NCI-H345 treated with DMSO at 0.1 percent for 48 hours (cell line): Measurements from ENCODE around the gene UTP18.
A peak's percentile ranks its signal among the peaks of the same experiment; 100 is the strongest.
"Not testable (repeated sequence)": the region's sequence is repeated elsewhere in the genome, so short reads cannot be mapped to it uniquely, and the experiment has no call there.

Source experiments
- DNase-seq: peaks from one replicate; lab custom pipeline; 2025; ENCODE audit not compliant: unreplicated experiment; lab: John Stamatoyannopoulos, UW

UTP18 gene

DNA sequence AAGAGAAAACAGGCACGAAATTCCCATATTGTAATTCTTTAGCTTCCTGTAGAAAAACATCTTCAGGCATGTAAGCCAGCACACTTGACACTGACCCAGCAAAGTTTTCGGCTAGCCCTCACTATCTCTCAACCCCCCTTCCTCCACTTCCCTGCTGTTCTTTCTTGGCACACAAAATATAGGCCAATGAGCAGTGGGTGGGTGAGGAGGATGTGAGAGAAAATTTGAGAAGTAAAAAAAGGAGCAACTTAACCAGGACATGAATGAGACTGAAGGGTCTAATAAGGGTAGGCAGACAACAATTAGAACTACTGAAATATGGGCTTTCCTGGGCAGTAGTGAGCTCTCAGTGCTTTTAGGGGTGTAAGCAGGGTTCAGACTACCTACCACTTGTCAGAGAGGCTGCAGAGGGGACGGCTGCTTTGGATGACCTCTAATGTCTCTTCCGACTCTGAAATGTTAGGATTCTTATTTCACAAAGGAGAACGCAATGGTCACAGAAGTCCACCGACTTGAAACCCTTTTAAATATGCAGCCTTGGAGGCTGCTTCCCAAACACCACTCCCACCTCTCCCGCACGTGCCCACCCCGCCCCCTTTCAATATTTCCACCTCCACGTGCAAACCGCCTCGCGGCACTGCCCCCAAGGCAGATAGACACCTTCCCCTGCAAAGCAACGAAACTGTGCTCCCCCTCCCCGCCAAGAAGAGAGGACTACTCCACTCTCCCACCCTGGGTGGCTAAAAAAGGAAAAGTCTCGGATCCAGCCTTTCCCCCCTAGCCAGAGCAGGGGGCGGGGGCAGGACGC is 1.4 kb upstream of the UTP18 start:
- no peak for DNase-seq

DNA sequence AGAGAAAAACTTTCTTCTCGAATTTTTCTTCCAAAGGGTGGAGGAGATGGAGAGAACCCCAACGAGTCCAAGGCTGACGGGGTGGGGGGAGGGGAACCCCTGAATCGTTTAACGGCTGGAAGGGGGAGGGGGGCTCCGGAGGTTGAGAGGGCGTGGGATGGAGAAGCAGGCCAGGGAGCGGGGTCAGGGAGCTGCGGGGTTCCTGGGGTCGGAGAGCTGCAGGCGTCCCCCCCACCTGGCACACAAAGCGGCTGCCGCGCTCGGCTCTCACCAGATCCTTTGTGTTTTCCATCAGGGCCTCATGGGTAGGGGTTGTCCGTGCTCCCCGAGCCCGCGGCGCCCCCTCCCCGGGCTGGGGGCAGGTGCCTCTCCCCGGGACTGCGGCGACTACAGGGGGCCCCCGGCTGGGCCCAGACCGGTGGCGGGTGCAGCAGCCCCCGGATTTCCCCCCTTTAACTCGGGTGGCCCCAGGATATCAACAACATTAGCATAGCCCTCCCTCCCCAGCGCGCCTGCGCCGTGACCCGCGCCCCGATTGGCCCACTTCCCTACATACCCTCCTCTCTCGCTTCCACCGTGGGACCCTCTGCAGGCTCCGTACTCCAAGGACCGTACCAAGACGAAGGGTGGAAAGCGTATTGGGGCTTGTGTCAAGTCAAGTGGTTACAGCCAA is 646 bp upstream of the UTP18 start, which contains the start of gene MBTD1:
MBTD1 (minus strand) TSS at position 486 of the 673 bp plus-strand sequence. CDS start 34,888 bp downstream, outside the sequence.
- peak; percentile 91 for DNase-seq

DNA sequence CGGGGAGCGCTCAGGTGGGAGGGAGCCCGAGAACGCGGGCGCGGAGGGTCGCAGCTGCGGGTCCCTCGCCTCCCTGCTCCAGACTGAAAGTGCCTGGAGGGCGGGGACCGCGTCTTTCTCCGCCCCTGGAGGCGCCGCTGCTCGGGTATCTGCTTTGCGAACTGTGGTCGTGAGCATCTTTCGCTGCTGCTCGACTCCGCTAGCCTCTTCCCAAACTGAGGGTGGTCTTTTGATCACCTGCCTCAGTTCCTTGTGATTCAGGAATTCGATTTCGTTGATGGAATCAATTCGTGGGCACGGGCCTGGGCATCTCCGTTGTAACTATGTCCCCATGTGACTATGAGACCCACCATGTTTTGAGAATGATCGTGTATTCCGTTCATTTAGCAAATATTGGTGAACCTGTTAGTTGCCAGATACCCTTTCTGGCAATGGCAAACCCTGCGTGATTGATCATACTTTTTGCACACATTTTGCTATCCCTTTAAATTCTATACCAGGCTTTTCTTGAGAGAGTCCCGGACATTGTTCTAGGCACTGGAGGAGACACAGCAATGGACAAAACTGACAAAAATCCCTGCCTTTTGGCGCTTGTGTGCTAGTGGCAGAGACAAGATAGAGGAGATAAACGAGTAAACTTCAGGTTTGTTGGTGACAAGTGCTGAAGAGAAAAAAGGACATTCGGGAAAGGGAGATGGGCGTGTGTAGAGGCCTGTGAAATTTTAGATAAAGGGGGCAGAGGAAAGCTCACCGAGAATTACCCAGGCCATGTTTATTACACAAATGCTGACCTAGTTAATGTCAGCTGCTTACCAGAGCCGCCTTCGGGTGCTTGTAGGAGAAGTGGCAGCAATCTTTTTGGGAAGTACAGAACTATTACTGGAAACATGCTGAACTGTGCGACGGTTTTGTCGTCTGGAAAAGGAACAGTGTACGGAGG is 948 bp downstream of the UTP18 start:
- peak; percentile 17 for DNase-seq

DNA sequence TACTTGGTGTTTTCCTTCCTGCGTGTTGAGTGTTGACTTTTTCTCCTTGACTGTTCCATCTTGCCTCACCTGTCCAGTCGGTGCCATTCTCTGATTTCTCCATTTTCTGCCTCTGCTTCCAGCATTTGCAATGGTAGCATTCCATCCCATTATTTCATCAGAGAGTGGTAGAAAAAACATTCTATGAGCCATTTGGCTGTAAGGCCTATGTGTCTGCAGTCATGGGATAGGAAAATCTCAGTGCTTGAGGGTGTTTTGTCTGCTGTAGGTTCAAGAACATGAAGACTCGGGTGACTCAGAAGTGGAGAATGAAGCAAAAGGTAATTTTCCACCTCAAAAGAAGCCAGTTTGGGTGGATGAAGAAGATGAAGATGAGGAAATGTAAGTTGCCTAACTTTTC is 2.7 kb downstream of the UTP18 start:
- DNase-seq = no peak

DNA sequence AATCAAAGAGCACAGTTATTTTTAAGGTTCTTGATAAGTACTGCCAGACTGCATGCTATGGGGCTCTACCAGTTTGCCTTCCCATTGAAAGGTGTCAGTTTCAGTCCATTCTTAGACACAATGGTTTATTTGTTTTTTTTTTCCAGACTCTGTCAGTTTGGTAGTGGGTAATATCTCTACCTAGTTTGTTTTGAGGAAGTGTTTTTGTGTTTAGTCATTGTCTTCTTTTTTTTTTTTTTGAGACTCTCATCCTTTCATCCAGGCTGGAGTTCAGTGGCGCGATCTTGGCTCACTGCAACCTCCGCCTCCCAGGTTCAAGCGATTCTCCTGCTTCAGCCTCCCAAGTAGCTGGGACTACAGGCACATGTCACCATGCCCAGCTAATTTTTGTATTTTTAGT is 4.1 kb downstream of the UTP18 start:
- DNase-seq = not testable (repeated sequence)

DNA sequence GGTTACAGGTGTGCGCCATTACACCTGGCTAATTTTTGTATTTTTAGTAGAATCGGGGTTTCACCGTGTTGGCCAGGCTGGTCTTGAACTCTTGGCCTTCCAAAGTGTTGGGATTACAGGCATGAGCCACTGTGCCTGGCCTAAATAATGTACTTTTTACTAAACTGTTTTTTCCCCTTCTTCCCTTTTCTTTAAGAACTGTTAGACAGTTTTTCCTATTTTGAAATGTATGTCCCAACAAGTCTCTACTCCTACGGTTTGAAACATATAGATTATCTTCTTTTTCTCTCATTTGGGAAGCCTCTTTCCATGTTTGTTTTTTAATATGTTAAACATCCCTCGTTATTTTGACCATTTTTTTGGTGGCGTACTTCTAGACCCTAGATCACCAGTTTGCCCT is 9.6 kb downstream of the UTP18 start:
- DNase-seq = no peak

DNA sequence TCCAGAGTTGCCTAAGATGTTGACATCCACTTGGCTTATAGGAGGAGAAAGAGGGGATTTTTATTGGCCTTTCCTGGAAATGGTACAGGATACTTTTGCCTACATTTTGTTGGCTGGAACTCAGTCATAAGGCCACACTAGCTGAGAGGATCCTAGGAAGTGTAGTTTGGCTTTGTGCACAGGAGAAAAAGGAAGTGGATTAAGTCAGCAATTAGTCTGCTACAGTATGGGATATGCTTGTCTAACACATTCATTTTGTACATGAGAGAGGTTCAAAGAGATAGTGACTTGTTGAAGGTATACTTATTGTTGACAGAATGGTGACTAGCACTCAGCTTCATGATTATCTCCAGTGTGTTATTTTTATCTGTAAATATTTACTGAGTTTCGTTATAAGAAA is 10.3 kb downstream of the UTP18 start:
- no peak for DNase-seq

DNA sequence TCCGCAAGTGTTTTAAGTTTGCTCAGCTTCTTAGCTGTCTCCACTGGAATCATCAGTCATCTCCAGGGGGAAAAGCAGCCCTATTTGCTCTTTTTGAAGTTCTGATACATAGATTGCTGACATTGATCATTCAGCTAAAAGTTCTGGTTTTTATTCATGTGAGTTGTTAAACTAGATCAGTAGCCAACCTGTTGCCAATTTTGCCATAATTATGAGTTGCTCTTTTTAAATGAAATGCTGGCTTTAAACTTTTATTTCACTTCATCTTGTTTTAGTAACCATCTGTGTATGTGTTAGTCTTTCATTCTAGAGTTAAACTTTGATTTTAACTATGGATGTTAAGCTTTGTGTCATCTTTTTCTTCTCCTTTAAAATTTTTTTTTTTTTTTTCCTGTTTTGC is 12.5 kb downstream of the UTP18 start:
- no peak for DNase-seq

DNA sequence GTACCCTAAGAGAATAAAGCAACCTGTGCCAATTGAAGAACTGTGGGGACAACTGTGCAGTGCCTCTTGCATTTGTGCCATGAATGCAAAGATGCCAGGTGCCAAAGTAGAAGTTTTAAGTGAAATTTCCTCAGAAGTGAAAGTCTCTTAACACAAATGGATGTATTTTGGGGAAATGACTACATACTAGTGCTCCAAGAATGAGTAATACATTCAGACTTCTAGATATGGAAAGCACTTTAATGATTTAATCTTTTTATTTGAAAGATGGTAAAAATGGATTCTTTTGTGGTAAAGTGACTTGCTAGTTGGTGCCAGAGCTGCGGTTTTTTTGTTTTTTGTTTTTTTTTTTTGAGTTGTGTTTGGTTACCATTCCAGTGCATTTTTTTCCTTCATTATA is 15.0 kb downstream of the UTP18 start:
- DNase-seq = no peak

DNA sequence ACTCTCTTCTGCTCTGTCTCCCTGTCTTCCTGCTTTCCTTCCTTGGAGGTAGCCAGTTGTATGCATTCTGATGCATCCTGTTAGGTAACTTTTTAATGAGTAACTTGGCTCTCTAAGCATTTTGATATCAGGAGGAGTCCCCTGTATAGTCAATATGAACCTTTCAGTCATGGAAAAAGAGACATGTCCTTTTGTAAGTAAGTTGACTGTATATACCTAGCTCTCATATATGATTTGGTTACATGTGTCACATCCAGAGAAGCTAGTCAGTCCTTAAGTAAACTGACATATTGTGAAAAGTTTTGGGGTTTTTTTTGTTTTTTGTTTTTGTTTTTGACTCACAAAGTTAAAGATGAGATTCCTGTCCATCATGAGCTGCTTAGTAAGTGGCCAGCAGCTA is 18.8 kb downstream of the UTP18 start:
- no peak for DNase-seq

DNA sequence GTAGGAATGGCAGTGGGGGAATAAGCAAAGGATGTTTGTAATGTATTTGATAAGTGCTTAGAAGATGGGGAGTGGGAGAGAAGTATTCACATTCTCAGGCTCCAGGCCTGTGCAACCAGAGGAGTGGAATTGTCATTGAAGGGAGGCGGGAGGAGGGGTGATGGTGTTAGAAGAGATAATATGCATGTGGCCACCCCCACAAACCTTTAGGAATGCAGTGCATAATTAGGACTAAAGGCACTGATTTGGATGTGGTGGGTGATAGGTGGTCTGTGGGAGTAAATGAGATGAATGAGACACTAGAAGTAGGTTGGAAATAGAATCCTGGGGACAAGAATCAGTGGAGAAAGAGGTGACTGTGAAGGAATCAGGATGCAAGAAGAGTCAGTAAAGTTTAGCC is 27.1 kb downstream of the UTP18 start:
- no peak for DNase-seq

DNA sequence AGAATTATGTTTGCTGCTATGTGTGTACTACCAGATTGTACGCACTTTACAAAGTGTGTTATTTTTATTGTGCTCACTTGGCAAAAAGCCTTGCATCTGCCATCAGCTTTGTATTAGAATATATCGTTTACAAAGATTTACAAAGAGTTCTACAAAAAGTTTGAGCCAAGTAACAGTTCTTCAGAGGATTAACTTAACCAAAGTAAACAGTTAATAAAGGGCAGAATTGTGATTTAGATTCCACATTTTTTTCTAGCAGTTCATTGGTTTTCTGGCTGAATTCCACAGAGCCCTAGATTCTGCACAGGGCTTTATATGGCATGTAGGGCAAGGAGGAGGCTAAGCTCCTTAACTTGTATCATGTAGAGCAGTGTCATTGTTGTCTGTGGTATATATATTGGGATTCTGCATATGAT is 29.4 kb downstream of the UTP18 start:
- DNase-seq = no peak

DNA sequence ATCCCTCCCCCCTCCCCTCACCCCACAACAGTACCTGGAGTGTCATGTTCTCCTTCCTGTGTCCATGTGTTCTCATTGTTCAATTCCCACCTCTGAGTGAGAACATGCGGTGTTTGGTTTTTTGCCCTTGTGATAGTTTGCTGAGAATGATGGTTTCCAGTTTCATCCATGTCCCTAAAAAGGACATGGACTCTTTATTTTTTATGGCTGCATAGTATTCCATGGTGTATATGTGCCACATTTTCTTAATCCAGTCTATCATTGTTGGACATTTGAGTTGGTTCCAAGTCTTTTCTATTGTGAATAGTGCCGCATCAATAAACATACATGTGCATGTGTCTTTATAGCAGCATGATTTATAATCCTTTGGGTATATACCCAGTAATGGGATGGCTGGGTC is 34.0 kb downstream of the UTP18 start:
- not testable (repeated sequence) for DNase-seq

DNA sequence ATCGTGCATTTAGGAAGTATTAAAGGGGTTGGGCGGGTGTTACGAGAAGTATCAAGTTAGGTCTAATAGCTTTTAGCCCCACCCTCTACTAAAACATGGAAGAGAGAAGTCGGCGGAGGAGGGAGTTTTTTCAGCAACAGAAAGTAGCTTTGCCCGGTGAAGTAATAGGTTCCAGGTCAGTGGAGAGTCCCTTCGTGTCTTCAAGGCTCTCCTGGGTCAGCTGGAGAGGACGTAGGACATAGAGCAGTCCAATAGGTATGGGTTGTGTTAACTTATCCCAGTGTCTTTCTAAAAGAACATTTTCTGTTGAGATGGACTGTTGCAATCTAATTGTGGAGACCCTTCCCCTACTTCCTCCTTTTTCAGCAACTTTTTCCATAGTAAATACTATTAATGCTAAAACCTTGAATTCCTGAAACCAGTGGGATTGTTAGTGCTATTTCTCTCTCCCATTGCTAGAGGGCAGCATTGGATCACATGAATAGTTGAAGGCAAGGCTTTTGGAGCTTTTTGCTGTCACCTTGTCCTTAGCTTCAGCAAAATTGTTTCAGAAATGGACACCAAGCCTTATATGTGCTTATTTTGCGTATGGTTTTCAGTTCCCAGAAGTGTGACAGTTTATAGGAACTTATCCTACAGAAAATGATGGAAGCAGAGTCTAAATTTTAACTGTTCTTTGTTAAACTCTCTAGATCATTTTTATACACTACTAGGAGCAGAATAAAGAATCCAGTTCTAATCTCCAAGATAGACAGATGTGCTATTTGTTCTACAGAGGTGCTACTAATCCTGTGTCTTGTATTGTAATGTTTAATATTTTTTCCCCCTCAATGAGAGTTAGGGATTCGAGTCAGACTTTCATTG is 38.4 kb downstream of the UTP18 start:
- no peak for DNase-seq

DNA sequence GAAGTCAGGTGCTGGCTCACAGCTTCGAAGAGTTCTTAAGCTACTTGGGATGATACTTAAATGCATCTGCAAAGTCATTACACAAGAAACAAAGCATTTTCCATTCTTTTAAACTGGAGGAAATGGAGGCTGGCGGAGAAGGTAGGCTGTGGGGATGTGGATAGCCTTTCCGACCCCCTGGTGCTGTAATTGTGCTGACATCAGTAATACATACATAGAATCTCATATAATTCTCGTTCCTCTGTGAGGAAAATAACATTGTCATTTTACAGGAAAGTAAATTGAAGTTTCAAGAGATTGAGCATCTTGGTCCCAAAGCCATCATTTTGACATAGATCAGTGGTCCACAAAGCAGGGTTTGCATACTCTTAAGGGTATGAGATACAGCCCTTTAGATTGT is 39.5 kb downstream of the UTP18 start:
- no peak for DNase-seq

DNA sequence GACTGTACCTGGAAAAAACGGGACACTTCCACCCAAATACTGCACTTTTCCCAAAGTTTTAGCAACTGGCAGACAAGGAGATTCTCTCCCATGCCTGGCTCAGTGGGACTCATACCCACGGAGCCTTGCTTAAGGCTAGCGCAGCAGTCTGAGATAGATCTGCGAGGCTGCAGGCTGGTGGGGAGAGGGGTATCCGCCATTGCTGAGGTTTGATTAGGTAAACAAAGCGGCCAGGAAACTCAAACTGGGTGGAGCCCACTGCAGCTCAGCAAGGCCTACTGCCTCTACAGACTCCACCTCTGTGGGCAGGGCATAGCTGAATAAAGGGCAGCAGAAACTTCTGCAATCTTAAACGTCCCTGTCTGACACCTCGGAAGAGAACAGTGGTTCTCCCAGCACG is 44.8 kb downstream of the UTP18 start:
- DNase-seq = no peak

DNA sequence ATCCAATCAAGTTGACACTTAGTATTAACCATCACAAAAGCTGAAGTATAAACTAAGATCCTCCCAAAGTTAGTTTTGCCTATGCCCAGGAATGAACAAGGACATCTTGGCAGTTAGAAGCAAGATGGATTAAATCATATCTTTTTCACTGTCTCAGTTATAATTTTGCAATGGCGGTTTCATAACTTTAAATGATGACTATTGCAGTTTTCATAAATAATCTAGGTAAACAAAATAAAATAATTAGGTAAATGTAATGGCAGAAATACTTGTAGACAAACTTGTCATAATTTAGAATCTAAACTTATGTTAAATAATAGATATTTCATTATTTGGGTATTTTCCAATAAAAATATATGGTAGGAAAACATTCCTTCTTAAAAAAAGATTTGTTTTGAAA is 51.7 kb downstream of the UTP18 start:
- not testable (repeated sequence) for DNase-seq

DNA sequence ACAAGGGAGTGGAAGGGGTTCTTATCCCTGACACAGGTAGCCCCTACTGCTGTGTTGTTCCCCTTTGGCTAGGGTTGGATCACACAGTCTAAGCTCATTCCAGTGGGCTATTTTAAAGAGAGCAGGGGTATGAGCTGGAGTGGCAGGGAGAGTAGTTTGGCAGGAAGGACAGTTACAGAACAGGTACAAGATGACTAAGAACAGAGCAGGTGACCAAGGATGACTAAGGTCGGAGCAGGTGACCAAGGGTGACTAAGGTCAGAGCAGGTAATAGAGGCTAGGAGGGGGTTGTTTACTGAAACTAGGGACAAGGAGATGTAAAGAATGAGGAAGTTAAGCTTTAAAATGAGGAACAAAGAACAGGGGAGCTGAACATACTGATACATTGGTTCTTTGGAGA is 58.8 kb downstream of the UTP18 start:
- DNase-seq = no peak

DNA sequence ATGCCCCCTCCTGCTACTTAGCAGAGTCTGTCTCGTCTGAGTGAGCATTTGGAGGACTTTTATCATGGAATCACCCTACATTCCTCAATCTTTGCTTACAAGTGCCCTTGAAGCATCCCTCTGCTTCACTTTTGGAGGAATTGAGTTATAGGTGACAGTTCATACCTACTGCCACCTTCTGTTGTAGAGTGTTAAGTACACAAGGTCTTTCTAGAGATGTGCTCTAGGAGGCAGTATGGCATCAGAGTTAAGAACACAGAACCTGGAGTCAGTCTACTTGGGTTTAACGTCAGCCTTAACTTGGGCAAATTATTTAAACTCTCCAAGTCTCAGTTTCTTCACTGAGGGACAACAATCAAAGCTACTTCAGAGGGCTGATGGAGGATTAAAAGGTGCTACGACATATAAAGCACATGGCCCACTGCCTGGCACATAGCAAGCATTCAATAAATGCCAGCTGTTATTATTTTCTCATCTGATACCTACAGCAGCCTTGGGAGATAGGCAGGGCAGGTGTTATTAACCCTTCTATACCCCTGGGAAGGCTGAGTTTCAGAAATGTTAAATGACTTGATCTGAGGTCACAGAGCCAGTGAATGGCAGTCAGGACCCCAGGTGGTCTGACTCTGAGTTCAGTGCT is 62.2 kb downstream of the UTP18 start:
- DNase-seq = no peak

DNA sequence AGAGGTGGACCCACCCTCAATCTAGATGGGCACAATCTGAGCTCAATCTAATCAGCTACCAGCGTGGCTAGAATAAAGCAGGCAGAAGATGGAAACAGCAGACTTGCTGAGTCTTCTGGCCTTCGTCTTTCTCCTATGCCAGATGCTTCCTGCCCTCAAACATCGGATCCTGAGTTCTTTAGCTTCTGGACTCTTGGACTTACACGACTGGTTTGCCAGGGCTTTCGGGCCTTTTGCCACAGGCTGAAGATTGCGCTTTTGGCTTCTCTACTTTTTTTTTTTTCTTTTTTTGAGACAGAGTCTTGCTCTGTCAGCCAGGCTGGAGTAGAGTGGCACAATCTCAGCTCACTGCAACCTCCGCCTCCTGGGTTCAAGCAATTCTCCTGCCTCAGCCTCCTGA is 65.1 kb downstream of the UTP18 start:
- DNase-seq = no peak
